Colon (tissue), 2 donors: ENCODE results near the gene NRSN2.
"Not testable (repeated sequence)": the region's sequence is repeated elsewhere in the genome, so short reads cannot be mapped to it uniquely, and the experiment has no call there.

ENCODE experiments used
- FAIRE-seq: peaks from 2 replicates; lab custom pipeline; 2012; peaks lifted over from hg19 to GRCh38; lab: Jason Lieb, UNC
- donor health status: control.
- donor health status: control.

The NRSN2 gene

DNA sequence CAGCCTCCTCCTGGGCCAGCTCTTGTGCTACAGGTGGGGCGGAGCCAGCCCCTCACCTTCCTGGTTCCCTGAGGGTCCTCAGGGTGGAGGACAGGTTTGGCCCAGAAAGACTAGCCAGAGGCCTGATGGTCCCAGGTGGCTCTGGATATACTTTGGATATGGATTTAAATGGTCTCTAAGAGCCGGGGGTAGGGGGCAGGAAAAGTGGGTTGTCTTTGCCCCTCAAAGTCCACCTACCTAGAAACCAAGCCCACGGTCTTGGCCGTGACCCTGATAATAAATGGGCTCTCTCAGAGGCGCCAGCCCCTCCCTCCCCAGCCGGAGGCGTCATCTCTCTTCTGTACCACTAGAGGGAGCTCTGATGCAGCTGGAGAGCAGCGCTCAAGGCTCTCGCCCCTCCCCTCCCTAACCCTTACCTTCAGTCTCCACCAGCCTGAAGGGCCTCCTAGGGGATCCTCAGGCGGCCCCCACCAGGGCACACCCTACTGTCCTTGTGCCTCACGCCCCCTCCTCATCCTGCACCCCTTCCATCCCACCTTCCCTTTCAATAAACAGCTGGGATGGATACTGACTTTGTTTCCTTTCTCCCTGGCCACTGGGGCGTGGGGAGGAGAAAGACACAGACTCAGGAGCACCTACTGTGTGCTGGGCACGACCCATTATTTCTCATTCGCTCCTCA, 7.5 kb downstream of the NRSN2 start:
- no peak for FAIRE-seq

DNA sequence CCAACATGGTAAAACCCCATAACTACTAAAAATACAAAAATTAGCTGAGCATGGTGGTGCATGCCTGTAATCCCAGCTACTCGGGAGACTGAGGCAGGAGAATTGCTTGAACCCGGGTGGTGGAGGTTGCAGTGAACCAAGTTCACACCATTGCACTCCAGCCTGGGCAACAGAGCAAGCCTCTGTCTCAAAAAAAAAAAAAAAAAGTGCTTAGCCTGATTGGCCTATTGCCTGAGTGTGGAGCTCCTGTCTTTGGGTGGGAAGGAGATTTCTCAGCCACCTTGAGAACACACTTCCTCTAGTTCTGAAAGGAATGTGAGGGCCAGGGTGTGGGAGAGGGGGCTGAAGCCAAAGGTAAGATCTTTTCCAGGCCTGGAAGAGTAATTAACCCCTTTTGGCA, 9.2 kb downstream of the NRSN2 start:
- FAIRE-seq, result not testable (repeated sequence)

DNA sequence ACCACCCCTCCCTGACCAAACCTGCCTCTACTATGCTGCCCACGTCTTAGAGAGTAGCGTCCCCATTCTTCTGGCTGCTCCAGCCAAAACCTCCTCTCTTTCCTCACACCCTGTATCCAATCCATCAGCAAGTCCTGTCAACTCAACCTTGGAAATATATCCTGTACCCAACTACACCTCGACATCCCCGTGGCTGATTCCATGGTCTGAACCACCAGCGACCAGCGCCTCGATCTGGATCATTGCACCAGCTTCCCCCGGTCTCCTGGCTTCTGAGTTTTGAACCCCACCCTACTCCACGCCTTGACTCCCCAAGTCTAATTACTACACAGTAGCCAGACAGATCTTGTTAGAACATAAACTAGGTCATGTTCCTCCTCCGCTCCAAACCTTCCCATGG, 9.8 kb downstream of the NRSN2 start:
- FAIRE-seq, result no peak

DNA sequence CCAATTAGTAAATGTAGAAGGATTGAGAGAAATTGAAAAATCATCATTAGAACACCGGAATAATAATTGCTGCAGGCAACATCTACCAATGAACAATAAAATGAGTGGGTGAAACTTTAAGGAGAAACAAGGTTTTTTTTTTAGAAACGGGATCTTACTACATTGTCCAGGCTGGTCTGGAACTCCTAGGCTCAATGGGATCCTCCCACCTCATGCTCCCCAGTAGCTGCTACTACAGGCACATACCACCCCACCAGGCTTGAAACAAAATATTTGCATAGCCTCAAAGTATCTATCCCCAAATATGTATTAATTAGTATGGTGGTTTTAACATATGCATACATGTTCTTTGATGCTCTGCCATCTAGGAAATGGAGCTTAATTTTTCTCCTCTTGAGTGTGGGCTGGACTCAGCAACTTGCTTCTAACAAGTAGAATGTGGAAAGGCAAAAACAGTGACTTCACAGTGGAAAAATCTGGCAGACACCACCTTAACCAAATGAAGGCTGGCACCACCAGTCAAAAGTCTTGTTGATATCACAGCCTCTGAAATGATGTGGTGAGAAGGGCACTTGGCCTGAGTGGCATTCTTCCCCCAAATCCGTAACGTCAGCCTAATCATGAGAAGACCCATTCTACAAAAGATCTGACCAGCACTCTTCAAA, 12.1 kb downstream of the NRSN2 start:
- no peak for FAIRE-seq

DNA sequence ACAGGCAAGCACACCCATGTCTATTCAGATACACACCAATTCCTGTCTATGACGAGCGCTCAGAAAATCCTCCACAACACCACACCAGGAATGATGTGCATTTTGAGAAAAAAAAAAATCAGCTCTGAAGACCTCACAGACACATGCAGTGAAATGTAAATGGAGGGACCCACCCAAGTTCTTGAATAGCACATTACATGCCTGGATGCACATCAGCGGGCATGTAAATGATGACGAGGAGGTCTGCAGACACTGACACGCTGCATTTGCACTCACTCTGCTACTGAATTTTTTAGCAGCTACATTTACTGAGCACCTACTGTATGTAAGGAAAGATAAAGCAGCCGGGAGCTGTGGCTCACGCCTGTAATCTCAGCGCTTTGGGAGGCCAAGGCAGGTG, 14.7 kb downstream of the NRSN2 start:
- FAIRE-seq, result no peak

DNA sequence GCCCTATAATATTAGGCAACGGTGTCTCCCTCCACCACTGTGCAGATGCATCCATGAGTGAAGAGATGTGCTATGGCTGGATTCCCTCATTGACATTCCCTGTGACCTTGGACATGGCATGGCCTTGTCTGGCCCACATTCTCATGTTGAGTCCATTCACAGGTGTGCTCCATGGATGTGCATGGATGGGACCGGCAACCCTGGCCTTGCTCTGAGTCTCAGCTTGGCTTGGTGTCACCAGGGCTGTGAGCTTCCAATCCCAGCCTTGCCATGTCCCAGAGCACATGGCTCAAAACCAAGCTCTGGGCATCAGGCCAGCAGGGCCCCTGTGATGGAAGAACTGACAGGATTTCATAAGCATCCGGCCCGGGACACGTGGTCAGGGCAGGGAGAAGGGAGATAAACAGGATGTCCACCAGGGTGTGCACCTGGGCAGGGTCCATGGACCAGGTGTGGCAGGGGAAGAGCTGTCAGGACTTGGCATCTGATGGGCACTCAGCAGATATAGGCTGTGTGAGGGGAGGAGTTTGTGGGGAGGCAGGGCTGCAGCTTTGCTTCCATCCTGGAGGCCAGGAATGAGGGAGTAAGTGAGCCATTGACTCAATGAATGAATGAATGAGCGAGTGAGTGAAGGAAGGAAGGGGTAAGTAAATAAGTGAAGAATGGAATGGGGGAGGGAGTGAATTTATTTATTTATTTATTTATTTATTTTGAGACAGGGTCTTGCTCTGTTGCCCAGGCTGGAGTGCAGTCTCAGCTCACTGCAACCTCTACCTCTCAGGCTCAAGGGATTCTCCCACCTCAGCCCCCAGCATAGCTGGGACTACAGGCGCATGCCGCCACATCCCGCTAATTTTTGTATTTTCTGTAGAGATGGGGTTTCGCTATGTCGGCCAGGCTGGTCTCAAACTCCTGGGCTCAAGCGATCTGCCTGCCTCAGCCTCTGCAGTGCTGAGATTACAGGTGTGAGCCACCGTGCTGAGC, 15.7 kb downstream of the NRSN2 start:
- FAIRE-seq, result no peak

DNA sequence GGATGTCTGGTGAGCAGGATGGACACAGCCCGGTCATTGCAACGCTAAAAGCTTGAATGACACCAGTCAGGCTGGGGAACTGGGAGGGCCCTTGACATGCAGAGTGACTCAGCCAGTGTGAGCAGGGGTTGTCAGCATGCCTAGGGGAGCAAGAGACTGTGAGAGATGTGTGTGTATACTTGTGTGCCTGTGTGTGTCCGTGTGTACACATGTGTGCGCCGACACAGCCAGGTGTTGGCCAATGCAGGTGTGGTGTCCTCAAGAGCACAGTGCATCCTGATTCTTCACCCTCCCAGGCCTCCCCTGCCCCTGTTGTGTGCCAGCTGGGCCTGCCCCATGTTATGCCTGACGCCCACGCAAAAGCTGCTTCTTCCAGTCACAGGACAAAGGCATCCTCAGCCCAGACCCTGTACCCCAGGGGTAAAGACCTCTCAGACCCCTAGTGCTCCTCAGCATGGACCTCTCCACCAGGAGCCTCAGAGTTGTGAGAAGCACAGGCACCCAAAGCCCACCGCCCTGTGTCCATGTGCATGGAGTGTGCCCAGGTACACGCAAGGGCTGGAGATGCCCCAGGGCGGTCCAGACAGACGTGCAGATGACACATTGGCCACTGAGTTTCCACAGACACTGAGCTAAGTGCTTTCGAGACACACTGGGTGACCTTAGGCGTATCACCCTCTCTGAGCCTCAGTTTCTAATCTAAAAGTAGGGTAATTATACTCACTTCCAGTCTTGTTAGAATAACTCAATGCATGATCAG, 16.6 kb downstream of the NRSN2 start:
- FAIRE-seq, result no peak

DNA sequence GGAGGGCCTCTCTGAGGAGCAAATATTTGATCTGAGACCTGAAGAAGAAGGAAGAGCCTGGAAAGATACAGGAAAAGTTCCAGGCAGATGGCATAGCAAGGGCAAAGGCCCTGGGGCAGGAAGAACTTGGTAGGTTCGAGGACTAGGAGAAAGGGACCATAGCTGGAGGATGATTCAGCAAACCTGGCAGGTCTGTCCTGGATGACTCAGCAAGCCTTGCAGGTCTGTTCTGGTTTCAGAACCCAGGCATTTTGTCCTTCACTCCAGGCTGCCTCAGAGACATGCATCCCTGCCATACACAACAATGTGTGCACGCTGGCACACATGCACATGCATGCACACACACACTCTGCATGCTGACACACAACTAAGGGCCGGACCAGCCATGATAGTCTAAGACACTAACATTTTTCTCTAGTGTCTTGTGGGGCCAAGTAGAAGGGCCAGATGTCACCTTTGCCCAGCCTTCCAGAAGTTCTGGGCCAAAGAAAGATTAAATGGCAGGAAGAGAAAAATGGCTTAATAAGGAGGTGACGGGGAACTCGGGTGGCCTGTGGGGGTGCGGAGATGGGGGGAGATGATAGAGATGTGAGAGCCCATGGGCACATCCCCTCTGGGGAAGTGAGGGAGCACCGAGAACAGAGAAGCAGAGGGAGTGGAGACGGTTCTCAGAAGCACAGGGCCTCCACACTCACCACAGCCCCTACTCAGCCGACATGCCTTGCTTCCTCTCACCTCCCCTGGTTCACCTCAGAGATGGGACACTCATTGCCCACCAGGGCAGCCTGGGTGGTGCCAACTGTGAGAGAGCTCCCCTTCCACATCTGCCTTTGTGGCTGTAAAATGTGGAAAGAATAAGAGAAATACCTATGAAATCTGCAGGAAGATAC, 18.2 kb downstream of the NRSN2 start:
- FAIRE-seq, result no peak

DNA sequence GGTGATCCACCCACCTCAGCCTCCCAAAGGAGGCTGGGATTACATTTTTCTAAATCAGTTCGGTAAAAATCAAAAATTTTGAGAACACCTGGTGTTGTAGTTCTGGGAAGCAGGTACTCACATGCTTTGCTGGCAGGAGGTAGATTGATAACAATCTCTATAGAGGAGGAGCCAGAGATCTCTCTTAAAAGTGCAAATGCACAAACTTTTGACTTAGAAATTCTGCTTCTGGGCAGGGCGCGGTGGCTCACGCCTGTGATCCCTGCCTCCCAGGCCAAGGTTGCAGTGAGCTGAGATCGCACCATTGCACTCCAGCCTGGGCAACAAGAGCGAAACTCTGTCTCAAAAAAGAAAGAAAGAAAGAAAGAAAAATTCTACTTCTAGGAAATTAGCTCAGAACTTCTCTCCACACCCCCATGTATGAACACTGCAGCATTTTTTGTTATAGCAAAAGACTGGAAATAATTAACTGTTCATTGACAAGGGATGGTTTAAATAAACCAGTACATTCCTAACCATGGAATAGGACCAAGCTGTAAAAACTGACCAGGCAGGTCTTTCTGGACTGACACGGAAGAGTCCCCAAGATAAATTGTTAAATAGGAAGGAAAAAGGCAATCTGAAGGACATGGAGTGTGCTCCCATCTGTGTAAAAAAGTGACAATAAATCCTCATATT, 19.3 kb downstream of the NRSN2 start:
- no peak for FAIRE-seq

DNA sequence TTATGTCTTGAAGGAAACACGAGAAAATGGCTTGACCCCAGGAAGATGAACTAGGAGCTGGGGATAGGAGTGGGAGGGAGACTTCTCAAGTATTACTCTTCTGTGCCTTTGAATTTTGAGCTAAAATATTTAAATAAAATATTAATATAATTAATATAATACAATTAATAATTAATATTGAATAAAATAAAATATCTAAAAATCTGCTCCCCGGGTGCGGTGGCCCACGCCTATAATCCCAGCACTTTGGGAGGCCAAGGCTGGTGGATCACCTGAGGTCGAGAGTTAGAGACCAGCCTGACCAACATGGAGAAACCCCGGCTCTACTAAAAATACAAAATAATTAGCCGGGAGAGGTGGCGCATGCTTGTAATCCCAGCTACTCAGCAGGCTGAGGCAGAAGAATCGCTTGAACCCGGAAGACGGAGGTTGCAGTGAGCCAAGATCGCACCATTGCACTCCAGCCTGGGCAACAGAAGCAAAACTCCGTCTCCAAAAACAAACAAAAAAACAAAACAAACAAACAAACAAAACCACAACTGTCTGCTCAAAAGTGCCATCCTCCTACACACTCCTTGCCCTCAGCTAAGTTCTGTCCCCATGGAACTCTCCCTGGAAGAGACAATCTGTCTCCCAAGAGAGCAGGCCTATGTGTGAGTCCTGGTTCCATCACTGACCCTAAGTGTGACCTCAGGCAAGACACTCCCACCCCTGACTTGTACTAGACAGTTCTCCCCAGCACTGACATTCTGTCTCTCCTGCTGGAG, 20.0 kb downstream of the NRSN2 start:
- no peak for FAIRE-seq

DNA sequence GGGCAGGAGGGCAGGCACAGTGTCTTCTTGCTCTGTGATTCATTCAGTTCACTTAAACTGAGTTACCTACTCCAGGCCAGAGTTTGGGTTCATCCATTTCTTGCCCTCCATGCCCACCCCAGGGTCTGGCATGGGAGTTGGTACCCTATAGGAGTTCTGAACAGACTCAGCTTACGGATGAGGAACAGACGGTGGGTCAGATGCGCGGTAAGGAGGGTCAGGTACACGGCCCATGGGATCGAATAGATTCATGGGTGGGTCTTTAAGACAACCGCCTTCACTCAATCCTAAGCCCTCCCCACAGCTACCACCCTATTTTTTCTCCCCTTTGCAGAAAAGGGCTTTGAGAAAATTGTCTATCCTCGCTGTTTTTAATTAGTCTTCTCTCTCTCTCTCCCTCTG, 20.6 kb downstream of the NRSN2 start:
- no peak for FAIRE-seq

DNA sequence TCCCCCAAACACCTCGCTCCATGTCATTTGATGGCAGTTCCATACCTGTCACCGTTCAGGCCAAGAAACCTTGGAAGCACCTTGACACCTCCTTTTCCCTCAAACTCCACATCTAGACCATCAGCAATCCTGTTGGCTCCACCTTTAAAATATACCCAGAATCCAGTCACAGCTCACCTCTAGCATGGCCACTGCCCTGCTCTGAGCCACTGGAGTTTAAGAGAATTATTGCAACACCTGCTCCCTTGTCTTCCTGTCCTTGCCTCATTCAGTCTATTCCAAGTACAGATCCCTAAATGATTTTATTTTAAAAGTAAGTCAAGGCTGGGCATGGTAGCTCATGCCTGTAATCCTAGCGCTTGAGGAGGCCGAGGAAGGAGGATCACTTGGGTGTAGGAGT, 22.0 kb downstream of the NRSN2 start:
- FAIRE-seq, result no peak

DNA sequence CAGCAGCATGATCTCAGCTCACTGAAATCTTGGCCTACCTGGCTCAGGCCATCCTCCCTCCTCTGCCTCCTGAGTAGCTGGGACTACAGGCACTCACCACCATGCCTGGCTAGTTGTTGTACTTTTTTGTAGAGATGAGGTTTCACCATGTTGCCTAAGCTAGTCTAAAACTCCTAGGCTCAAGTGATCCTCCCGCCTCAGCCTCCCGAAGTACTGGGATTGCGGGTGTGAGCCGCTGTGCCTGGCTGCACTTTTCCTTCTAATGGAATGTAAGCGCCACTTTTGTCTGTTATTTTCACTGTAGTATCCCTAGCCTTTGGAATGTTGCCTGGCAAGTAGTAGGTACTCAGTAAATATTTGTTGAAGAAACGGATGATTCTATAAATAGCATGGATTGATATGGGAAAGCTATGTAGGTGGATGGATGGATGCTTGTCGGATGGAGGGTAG, 23.3 kb downstream of the NRSN2 start:
- no peak for FAIRE-seq

DNA sequence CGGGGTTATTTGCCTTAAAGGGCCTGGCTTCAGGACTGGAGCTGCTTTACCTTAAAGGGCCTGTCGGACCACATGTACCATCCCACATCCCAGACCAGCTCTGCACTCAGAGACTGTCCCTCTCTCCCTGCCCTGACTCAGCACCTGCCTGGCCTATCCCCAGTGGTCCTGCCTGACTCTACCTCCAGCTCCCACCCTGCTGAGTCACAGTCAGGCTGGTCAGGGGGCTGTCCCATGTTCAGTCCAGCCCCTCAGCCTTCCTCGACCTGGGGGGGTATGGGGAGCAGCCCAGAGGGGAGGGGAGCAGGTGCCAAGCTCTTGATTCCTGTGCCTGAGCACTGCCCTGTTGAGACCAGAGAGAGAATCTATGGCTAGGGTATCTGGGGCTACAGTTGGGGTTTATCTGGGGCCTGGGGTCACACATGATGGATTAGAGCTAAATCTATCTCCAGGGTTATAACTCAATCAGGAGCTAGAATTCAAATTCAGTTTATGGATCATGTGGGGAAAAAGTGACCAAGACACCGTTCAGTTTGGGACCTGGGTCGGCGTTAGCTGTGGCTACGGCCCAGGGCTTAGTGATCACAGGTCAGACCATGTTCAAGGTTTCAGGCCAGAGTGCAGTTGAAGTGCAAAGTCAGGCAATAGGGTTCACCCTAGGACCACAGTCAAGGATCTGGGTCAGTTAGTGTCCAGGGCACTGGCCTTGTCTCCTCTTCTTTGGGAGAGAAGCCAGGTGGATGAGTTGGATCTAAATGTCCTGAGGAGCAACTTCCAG, 24.3 kb downstream of the NRSN2 start:
- no peak for FAIRE-seq

DNA sequence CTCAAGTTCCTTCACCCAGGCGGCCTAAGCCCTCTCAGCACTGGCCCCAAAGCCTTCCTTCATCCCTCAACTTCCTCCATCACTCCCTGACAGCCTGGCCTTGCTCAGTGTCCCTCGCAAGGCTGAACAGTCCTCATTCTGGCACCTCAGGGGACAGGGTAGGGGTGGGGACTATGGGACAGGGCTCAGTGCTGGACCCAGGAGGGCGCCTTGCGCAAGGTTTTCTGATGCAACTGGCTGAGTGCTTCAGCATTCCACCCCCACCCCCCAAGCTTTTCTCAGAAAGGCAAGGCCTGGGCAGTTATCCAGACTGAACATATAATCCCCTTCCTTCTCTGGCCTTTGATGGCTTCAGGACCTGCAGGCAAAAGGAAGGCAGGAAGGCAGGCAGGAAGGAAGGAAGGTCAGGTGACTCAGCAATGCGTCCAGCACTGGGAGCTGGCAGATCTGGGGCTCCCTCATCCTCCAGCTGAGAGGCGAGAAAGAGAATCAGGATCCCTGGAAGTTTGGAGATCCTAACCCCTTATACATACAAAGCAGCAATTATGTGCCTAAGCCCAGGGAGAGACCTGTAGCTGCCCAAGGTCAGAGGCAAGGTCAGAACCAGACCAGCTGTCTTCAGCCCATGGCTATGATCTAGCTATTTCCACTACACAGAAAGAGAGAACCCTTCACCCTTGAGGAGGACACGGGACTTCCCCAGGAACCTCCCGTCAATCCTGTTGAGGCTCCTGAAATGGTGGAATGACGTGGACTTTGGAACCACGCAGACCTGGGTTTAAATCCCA, 25.0 kb downstream of the NRSN2 start:
- no peak for FAIRE-seq

DNA sequence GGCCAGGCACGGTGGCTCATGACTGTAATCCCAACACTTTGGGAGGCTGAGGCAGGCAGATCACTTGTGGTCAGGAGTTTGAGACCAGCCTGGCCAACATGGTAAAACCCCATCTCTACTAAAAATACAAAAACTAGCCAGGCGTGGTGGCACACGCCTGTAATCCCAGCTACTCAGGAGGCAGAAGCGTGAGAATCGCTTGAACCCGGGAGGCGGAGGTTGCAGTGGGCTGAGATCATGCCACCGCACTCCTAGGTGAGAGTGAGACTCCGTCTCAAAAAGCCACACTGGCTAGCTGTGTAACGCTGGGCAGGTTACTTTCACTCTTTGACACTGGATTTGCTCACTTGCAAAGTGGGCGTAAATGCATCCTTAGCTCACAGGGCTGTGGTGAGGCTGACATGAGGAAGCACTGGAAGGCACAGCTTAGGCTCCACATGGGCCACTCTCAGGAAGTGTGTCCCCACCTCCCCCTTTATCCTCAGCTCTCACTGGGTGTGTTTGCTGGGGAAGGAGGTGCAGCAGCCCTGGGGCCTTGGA, 25.7 kb downstream of the NRSN2 start:
- not testable (repeated sequence) for FAIRE-seq

DNA sequence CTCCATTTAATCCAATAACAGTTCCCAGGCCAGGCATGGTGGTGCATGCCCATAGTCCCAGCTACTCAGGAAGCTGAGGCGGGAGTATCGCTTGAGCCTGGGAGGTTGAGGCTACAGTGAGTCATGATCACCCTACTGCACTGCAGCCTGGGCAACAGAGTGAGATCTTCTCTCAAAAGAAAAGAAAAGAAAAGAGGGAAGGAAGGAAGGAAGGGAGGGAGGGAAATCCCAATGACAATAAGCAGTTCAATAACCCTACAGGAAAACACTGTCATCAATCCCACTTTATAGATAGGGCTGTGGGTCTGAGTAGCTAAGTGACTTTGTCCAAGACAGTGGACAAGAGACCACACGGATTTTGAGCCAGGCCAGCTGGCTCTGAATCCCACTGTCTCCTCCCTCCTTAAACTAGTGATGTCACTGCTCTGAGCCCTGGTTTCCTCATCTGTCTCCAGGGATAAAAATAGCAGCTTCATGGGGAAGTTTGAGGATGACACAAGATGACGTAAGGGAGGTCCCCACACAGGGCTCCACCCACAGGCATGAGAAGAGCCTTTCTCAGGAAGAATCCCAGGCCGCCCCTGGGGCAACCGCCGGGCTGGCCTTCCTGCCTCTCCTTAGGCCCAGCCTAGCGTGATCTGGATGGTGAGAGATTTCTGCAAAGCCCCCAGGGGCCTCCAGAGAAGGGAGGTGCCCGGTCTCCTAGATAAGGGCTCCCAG, 26.4 kb downstream of the NRSN2 start:
- FAIRE-seq, result no peak
